Right lobe of liver (tissue), 4 donors: ENCODE measurements around the gene SPHK2.

ENCODE experiments used
- CTCF ChIP-seq, 4 donors: fragments of 200-600 bp in 3 of 4; fragments of 450-650 bp in 1 of 4; IDR thresholded peaks; one replicate each; pipeline versions ENCODE4 v1.5.1 to v1.8.0; 2016 to 2022; ENCODE audit warnings: antibody characterized with exemption in 4 of 4, mild to moderate bottlenecking in 2 of 4
- POLR2A ChIP-seq: fragments of 450-650 bp; IDR thresholded peaks from one replicate; pipeline ENCODE4 v1.6.1; 2017; ENCODE audit warnings: antibody characterized with exemption, mild to moderate bottlenecking
- donor health status: DM: no; HTN: no; CAD: no.
- donor health status: DM: no; HTN: no; CAD: no.
- donor health status: DM: no; HTN: yes; CAD: no.

DNA sequence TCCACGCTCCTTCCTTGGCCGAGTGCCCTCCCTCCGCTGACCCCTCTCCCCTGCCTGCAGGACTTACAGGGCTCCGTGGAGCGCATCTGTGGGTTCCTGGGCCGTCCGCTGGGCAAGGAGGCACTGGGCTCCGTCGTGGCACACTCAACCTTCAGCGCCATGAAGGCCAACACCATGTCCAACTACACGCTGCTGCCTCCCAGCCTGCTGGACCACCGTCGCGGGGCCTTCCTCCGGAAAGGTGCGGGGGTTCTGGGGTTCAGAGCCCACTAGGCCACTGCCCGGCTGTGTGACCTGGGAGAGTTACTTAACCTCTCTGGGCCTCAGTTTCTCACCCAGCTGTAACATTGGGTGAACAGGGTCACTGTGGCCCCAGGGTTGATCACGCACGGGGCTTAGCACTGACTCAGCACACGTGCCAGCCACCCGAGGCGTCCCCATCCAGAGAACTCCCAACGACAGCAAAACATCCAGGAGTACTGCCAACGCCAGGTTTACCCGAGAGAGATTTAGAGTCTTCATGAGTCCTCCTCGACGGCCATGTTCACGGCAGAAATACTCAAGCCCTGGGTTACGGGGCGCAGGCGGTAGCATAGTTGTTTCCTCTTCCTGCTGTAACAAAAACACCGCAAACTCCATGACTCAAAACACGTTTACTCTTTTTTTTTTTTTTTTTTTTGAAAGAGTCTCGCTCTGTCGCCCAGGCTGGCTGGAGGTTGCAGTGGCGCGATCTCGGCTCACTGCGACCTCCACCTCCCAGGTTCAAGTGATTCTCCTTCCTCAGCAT lies 22.4 kb upstream of the SPHK2 start:
- TF ChIP-seq CTCF (IDR thresholded peaks at IDR 0.05) (no peak), POLR2A (no peak)
